HepG2 (cell line): Measurements from ENCODE around the gene FAM120B.

Experiments
- ATF5 ChIP-seq: sonication (generic); formaldehyde crosslinking; IDR thresholded peaks from 2 replicates; pipeline ENCODE4 v1.4.0; 2020; ENCODE audit warnings: mild to moderate bottlenecking, low read depth, missing genetic modification reagents
- ATF6 ChIP-seq: sonication (generic); formaldehyde crosslinking; conservative IDR thresholded peaks from 2 replicates; pipeline ENCODE4 v1.4.0; 2020; ENCODE audit warnings: missing genetic modification reagents
- CTCF ChIP-seq: sonication (generic); formaldehyde crosslinking; IDR thresholded peaks from 2 replicates; pipeline ENCODE4 v1.5.0; 2020; ENCODE audit warnings: mild to moderate bottlenecking, missing genetic modification reagents, moderate library complexity
- ELK4 ChIP-seq: sonication (generic); formaldehyde crosslinking; IDR thresholded peaks from 2 replicates; pipeline ENCODE4 v1.9.0; 2021; ENCODE audit warnings: missing genetic modification reagents, borderline replicate concordance
- EP300 ChIP-seq, 3 experiments: sonication (generic) in 1 of 3; formaldehyde crosslinking in 1 of 3; IDR thresholded peaks; 2 replicates each; pipeline versions ENCODE4 v1.5.1 to v1.6.1; 2011 to 2020; ENCODE audit warnings: low read depth in 2 of 3, low read length in 2 of 3, borderline replicate concordance in 1 of 3, improper control_type of control experiment in 1 of 3, mild to moderate bottlenecking in 1 of 3, missing genetic modification reagents in 1 of 3, moderate library complexity in 1 of 3
- POLR2A ChIP-seq, 2 experiments: IDR thresholded peaks; 2 replicates each; pipeline ENCODE4 v1.6.1; 2011; ENCODE audit warnings: low read depth in 2 of 2, low read length in 2 of 2, mild to moderate bottlenecking in 1 of 2, moderate library complexity in 1 of 2; ENCODE audit not compliant: insufficient read depth in 1 of 2
- RAD21 ChIP-seq: fragments of 450-650 bp; formaldehyde crosslinking; IDR thresholded peaks from 2 replicates; pipeline ENCODE4 v1.5.0; 2020; ENCODE audit warnings: mild to moderate bottlenecking
- SIN3A ChIP-seq: IDR thresholded peaks from 2 replicates; pipeline ENCODE4 v1.6.1; 2011; ENCODE audit warnings: low read depth, mild to moderate bottlenecking, control low read depth, low read length, borderline replicate concordance
- THAP8 ChIP-seq: sonication (generic); formaldehyde crosslinking; IDR thresholded peaks from 2 replicates; pipeline ENCODE4 v1.5.1; 2020; ENCODE audit warnings: missing genetic modification reagents, mild to moderate bottlenecking, borderline replicate concordance
- ZNF274 ChIP-seq: sonication (generic); formaldehyde crosslinking; IDR thresholded peaks from 2 replicates; pipeline ENCODE4 v1.5.1; 2020; ENCODE audit warnings: mild to moderate bottlenecking, missing genetic modification reagents
- ZNF350 ChIP-seq: sonication (generic); formaldehyde crosslinking; IDR thresholded peaks from 2 replicates; pipeline ENCODE4 v1.4.0; 2020; ENCODE audit warnings: mild to moderate bottlenecking, low read depth, missing genetic modification reagents, borderline replicate concordance
- ZNF672 ChIP-seq: sonication (generic); formaldehyde crosslinking; IDR thresholded peaks from 2 replicates; pipeline ENCODE4 v1.8.1; 2022; ENCODE audit warnings: missing genetic modification reagents

- TF ChIP-seq POLR2A (IDR thresholded peaks at IDR 0.05; ENCODE audit: insufficient read depth in 1 of 2, low read depth in 2 of 2, low read length in 2 of 2) (no peak), CTCF (CRISPR knock-in tag) (no peak), ZNF672 (CRISPR knock-in tag) (no peak), ATF5 (CRISPR knock-in tag) (no peak), SIN3A (no peak), ELK4 (CRISPR knock-in tag) (no peak), ZNF350 (CRISPR knock-in tag) (no peak), EP300 (IDR thresholded peaks at IDR 0.05; ENCODE audit: low read depth in 2 of 2, low read length in 2 of 2) (no peak), EP300 (CRISPR knock-in tag; IDR thresholded peaks at IDR 0.05; ENCODE audit: borderline replicate concordance) (no peak), ATF6 (CRISPR knock-in tag) (no peak), THAP8 (CRISPR knock-in tag) (no peak), RAD21 (CRISPR knock-in tag) (no peak), ZNF274 (no peak)
These were observed 100.6 kb downstream of the FAM120B start for GRCh38 chr6:170407200-170407599.
